Astrocyte (in vitro differentiated cells and primary cell): ENCODE data around the gene INPP5F. TPM values are rescaled to one million over a fixed set of nuclear protein-coding genes. Genes with fewer than 3 reads are reported as not detected.

Source experiments
- DNase-seq: peaks from one replicate; pipeline ENCODE4 v3.0.0-alpha.2; 2010; ENCODE audit warnings: low read depth
- FAIRE-seq: peaks from 2 replicates; lab custom pipeline; 2011; peaks lifted over from hg19 to GRCh38; lab: Jason Lieb, UNC
- H2AFZ ChIP-seq: 2 replicates; pipeline ENCODE4 v1.6.0; 2012; ENCODE audit warnings: low read depth, low read length, inconsistent platforms
- H3K27ac ChIP-seq: 2 replicates; pipeline ENCODE4 v1.5.1; 2011; ENCODE audit warnings: low read depth, low read length, inconsistent platforms
- H3K27me3 ChIP-seq: 2 replicates; pipeline ENCODE4 v1.6.0; 2011; ENCODE audit warnings: low read length, inconsistent platforms; ENCODE audit not compliant: insufficient read depth
- H3K36me3 ChIP-seq: 2 replicates; pipeline ENCODE4 v1.5.1; 2011; ENCODE audit warnings: low read length, inconsistent platforms; ENCODE audit not compliant: insufficient read depth
- H3K4me1 ChIP-seq: 2 replicates; pipeline ENCODE4 v1.5.1; 2011; ENCODE audit warnings: low read length, inconsistent platforms; ENCODE audit not compliant: insufficient read depth
- H3K4me2 ChIP-seq: 2 replicates; pipeline ENCODE4 v1.6.0; 2012; ENCODE audit warnings: low read length, inconsistent platforms
- H3K4me3 ChIP-seq: 2 replicates; pipeline ENCODE4 v1.5.1; 2011; ENCODE audit warnings: low read depth, mild to moderate bottlenecking, low read length, inconsistent platforms; ENCODE audit not compliant: insufficient read depth
- H3K79me2 ChIP-seq: 2 replicates; pipeline ENCODE4 v1.6.0; 2012; ENCODE audit warnings: mild to moderate bottlenecking, low read length, inconsistent platforms; ENCODE audit not compliant: insufficient read depth
- H3K9ac ChIP-seq: 2 replicates; pipeline ENCODE4 v1.6.0; 2012; ENCODE audit warnings: mild to moderate bottlenecking, low read length, inconsistent platforms
- H3K9me3 ChIP-seq: 2 replicates; pipeline ENCODE4 v1.5.1; 2012; ENCODE audit warnings: low read depth, mild to moderate bottlenecking, low read length, inconsistent platforms; ENCODE audit not compliant: insufficient read depth
- H4K20me1 ChIP-seq: 2 replicates; pipeline ENCODE4 v1.6.0; 2012; ENCODE audit warnings: low read length, inconsistent platforms; ENCODE audit not compliant: insufficient read depth
- H3K27ac Mint-ChIP-seq: one replicate; pipeline ENCODE4 v1.8.0; 2021; ENCODE audit warnings: mild to moderate bottlenecking, mixed read lengths; ENCODE audit not compliant: unreplicated experiment
- H3K27me3 Mint-ChIP-seq: one replicate; pipeline ENCODE4 v1.8.0; 2021; ENCODE audit warnings: low read depth, mixed read lengths; ENCODE audit not compliant: unreplicated experiment
- H3K36me3 Mint-ChIP-seq: one replicate; pipeline ENCODE4 v1.8.0; 2021; ENCODE audit warnings: low read depth, mixed read lengths; ENCODE audit not compliant: unreplicated experiment
- H3K4me1 Mint-ChIP-seq: one replicate; pipeline ENCODE4 v1.8.0; 2021; ENCODE audit warnings: low read depth, mixed read lengths; ENCODE audit not compliant: unreplicated experiment
- H3K4me3 Mint-ChIP-seq: one replicate; pipeline ENCODE4 v1.8.0; 2021; ENCODE audit warnings: mild to moderate bottlenecking, moderate library complexity, mixed read lengths; ENCODE audit not compliant: unreplicated experiment
- H3K9me3 Mint-ChIP-seq: one replicate; pipeline ENCODE4 v1.8.0; 2021; ENCODE audit warnings: mild to moderate bottlenecking, mixed read lengths; ENCODE audit not compliant: unreplicated experiment
- EZH2 ChIP-seq: IDR thresholded peaks from 2 replicates; pipeline ENCODE4 v1.6.1; 2012; ENCODE audit warnings: mild to moderate bottlenecking, low read length, inconsistent platforms; ENCODE audit not compliant: insufficient read depth
- total RNA-seq: library from RNA; stranded (reverse); gene quantifications from 2 replicates; pipeline ENCODE4 v1.2.1, GENCODE V29; 2021
- TF ChIP-seq, protein P1 (sequence below): IDR thresholded peaks from 2 replicates; pipeline ENCODE4 v1.5.1; 2011; ENCODE audit warnings: low read depth, mild to moderate bottlenecking, inconsistent platforms, low read length, moderate library complexity; ENCODE audit not compliant: insufficient read depth

INPP5F gene
- total RNA-seq, 1 donor from 2014 or later = 101 TPM

DNA sequence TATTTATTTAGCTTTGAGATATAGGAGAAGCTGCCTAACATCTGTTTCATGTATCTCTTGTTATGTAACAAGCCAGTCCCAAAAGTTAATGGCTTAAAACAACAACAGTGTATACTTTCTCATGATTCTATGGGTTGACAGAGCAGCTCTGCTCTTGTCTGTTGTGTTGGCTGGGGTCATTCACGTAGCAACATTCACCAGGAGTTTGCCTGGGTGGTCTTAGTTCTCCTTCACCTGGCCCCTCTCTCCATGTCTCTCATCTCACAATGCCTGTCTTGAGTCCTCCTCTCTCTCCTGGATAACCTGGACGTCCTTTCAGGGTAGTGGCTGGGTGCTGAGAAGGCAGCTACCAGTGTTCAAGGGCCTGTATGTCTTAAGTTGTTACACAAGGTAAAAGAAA lies 27.5 kb downstream of the INPP5F start:
- no peaks in the 10 kb centered on the region for H3K9me3 Mint-ChIP-seq
- no peaks in the 10 kb centered on the region for H3K27me3 Mint-ChIP-seq
- no peak overlapping the region for H3K27ac Mint-ChIP-seq
- TF ChIP-seq, protein P1, sequence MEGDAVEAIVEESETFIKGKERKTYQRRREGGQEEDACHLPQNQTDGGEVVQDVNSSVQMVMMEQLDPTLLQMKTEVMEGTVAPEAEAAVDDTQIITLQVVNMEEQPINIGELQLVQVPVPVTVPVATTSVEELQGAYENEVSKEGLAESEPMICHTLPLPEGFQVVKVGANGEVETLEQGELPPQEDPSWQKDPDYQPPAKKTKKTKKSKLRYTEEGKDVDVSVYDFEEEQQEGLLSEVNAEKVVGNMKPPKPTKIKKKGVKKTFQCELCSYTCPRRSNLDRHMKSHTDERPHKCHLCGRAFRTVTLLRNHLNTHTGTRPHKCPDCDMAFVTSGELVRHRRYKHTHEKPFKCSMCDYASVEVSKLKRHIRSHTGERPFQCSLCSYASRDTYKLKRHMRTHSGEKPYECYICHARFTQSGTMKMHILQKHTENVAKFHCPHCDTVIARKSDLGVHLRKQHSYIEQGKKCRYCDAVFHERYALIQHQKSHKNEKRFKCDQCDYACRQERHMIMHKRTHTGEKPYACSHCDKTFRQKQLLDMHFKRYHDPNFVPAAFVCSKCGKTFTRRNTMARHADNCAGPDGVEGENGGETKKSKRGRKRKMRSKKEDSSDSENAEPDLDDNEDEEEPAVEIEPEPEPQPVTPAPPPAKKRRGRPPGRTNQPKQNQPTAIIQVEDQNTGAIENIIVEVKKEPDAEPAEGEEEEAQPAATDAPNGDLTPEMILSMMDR = no peak
- no peak for TF ChIP-seq EZH2
- Histone ChIP-seq H3K27ac (no peak overlapping the region), H3K9ac (no peak overlapping the region), H4K20me1 (no peaks in the 10 kb centered on the region), H3K36me3 (no peaks in the 10 kb centered on the region), H3K27me3 (no peaks in the 10 kb centered on the region), H2AFZ (no peak overlapping the region), H3K4me1 (peaks cover 14% of the 10 kb centered on the region), H3K4me2 (no peak overlapping the region), H3K4me3 (no peak overlapping the region), H3K9me3 (no peaks in the 10 kb centered on the region), H3K79me2 (peaks cover under 1% of the 10 kb centered on the region)
- H3K4me3 Mint-ChIP-seq = no peak overlapping the region
- DNase-seq (no peak), FAIRE-seq (no peak)
- peaks cover 33% of the 10 kb centered on the region for H3K4me1 Mint-ChIP-seq
- H3K36me3 Mint-ChIP-seq = peaks cover 3% of the 10 kb centered on the region

DNA sequence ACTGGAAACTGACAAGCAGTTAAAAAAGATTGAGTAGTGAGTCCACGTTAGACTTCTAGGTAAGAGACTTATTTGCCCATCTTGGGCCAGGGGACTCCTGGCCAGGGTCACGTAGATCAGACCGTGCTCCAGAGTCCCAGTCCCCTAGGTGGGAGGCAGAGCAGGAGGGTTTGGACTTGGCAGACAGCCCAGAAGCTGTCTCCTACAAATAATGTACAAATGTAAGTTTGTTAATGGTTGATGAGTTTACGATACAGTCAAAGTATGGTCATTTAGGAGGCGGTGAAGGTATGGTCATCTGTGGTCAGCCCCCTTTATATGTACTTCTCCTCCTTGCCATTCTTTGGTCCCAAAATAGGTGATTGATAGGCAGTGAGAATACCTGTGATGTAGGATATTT lies 28.2 kb downstream of the INPP5F start:
- no peak overlapping the region for H3K27ac Mint-ChIP-seq

DNA sequence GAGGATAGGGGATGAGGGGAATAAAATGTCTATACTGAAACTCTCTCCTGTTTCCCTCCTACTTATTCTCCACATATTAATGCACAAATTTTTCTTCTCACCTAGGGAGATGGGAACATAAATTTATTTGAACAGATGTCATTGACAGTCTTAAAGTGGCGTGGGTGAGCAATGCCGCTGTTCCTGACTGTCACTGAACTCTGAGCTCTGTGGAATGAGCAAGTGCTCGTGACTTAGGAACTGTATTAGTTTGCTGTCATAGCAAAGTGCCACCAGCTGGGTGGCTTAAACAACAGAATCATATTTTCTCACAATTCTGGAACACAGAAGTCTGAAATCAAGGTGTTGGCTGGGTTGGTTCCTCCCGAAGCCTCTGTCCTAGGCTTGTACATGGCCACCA lies 29.1 kb downstream of the INPP5F start:
- Histone ChIP-seq H2AFZ (peak overlapping the region; percentile 4), H3K27ac (no peak overlapping the region), H3K4me1 (peaks cover 14% of the 10 kb centered on the region), H3K9ac (peak overlapping the region; percentile 9), H3K36me3 (no peaks in the 10 kb centered on the region), H3K79me2 (no peaks in the 10 kb centered on the region), H4K20me1 (no peaks in the 10 kb centered on the region), H3K9me3 (no peaks in the 10 kb centered on the region), H3K4me2 (peak overlapping the region; percentile 16), H3K4me3 (no peak overlapping the region), H3K27me3 (no peaks in the 10 kb centered on the region)
- no peaks in the 10 kb centered on the region for H3K27me3 Mint-ChIP-seq
- H3K27ac Mint-ChIP-seq = peak overlapping the region; percentile 23
- no peaks in the 10 kb centered on the region for H3K9me3 Mint-ChIP-seq
- peaks cover 43% of the 10 kb centered on the region for H3K4me1 Mint-ChIP-seq
- no peak for DNase-seq
- peaks cover 7% of the 10 kb centered on the region for H3K36me3 Mint-ChIP-seq
- FAIRE-seq = no peak
- H3K4me3 Mint-ChIP-seq = no peak overlapping the region
- no peak for TF ChIP-seq EZH2
- TF ChIP-seq, protein P1 = no peak

More for the DNA sequence above, 28.2 kb downstream of the INPP5F start:
- Mint-ChIP-seq H3K4me3 (no peak overlapping the region), H3K9me3 (no peaks in the 10 kb centered on the region), H3K36me3 (peaks cover 4% of the 10 kb centered on the region), H3K4me1 (peaks cover 35% of the 10 kb centered on the region), H3K27me3 (no peaks in the 10 kb centered on the region)
- H3K4me3 ChIP-seq = no peak overlapping the region
- H3K9me3 ChIP-seq = no peaks in the 10 kb centered on the region
- H3K36me3 ChIP-seq = no peaks in the 10 kb centered on the region
- no peaks in the 10 kb centered on the region for H4K20me1 ChIP-seq
- H2AFZ ChIP-seq = no peak overlapping the region
- H3K79me2 ChIP-seq = no peaks in the 10 kb centered on the region
- H3K4me2 ChIP-seq = no peak overlapping the region
- FAIRE-seq (no peak), DNase-seq (no peak)
- H3K27me3 ChIP-seq = no peaks in the 10 kb centered on the region
- H3K9ac ChIP-seq = no peak overlapping the region
- no peak overlapping the region for H3K27ac ChIP-seq
- H3K4me1 ChIP-seq = peaks cover 14% of the 10 kb centered on the region
- TF ChIP-seq, protein P1 = no peak
- no peak for TF ChIP-seq EZH2
